GM12891 (cell line): ENCODE results near the gene GMNN.

Experiments used
- POLR2A ChIP-seq: IDR thresholded peaks from 2 replicates; pipeline ENCODE4 v1.6.1; 2011; ENCODE audit warnings: low read depth, low read length, control low read depth
- POLR2AphosphoS5 ChIP-seq: IDR thresholded peaks from 2 replicates; pipeline ENCODE4 v1.6.1; 2011; ENCODE audit warnings: low read depth, low read length, control low read depth
- SPI1 ChIP-seq: IDR thresholded peaks from 2 replicates; pipeline ENCODE4 v1.6.1; 2011; ENCODE audit warnings: low read depth, low read length, control low read depth

- TF ChIP-seq POLR2AphosphoS5, result no peak
- TF ChIP-seq POLR2A, result no peak
- no peak for TF ChIP-seq SPI1
Measured at GRCh38 chr6:24799541-24799915, 24.8 kb downstream of the GMNN start.
